ENCODE data around the gene OPRM1.

The OPRM1 gene

DNA sequence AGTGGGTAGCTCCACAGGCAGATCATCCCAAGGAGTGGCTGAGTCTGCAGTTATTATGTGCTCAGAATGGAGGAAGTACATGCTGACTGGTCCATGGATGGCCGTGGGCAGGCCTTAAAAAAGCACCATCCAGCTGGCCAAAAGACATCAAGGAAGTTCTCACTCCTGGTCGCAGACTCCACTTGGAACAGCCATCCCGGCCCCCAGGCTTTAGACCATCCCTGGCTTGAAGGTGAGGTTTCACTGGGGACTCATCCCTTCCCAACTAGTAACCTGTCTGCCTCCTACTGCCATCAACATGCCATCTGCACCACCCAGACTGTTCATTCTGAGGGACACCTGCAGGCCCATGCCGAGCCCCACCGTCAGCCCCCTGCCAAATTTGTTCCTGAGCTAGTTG is 36.1 kb upstream of the OPRM1 start:
- no peak for DNase-seq (ENCODE audit: low read depth)
- no peak overlapping the region for H3K4me3 ChIP-seq (ENCODE audit: low read depth, low read length)
- TF ChIP-seq, protein P1, sequence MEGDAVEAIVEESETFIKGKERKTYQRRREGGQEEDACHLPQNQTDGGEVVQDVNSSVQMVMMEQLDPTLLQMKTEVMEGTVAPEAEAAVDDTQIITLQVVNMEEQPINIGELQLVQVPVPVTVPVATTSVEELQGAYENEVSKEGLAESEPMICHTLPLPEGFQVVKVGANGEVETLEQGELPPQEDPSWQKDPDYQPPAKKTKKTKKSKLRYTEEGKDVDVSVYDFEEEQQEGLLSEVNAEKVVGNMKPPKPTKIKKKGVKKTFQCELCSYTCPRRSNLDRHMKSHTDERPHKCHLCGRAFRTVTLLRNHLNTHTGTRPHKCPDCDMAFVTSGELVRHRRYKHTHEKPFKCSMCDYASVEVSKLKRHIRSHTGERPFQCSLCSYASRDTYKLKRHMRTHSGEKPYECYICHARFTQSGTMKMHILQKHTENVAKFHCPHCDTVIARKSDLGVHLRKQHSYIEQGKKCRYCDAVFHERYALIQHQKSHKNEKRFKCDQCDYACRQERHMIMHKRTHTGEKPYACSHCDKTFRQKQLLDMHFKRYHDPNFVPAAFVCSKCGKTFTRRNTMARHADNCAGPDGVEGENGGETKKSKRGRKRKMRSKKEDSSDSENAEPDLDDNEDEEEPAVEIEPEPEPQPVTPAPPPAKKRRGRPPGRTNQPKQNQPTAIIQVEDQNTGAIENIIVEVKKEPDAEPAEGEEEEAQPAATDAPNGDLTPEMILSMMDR (IDR thresholded peaks at IDR 0.05; ENCODE audit: control insufficient read depth, extremely low read depth, insufficient read depth) = no peak

DNA sequence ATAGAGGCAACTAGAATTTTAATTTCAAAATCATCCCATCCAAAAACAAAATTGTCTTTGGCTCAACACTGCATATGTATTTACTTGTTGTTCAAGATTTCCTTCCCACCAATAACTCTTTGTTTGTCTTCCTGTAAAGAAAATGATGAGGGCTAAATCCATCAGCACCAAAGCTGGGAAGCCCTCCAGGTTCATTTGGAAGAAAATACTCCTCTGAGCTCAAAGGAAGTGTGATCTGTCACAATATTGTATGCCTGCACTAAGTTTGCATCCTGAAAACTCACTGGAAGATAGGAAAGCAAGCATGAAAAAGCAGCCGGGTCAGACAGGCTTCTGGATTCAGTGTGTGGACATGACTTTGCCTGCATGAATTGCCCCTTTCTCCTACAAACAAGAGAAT is 28.7 kb upstream of the OPRM1 start:
- TF ChIP-seq, protein P1 (IDR thresholded peaks at IDR 0.05; ENCODE audit: control insufficient read depth, extremely low read depth, insufficient read depth) = no peak
- no peak for DNase-seq (ENCODE audit: low read depth)
- H3K4me3 ChIP-seq (ENCODE audit: low read depth, low read length) = no peak overlapping the region

DNA sequence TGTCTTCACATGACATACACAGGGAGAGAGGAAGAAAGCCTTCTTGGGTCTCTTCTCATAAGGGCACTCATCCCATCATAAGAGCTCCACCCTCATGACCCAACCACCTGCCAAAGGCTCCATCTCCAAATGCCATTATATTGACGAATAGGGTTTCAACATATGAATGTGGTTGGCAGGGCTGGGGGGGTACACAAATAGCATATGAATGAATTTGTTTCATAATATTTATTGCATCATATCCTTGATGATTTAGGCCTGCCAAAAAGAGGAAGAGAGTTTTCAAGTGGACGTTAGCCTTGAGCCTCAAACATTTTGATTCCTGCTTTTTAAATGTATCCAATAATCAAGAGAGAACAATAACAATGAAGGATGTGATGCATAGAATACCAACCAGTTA is 26.2 kb upstream of the OPRM1 start:
- no peak overlapping the region for H3K4me3 ChIP-seq (ENCODE audit: low read depth, low read length)
- TF ChIP-seq, protein P1 (IDR thresholded peaks at IDR 0.05; ENCODE audit: control insufficient read depth, extremely low read depth, insufficient read depth) = no peak
- DNase-seq (ENCODE audit: low read depth) = no peak

DNA sequence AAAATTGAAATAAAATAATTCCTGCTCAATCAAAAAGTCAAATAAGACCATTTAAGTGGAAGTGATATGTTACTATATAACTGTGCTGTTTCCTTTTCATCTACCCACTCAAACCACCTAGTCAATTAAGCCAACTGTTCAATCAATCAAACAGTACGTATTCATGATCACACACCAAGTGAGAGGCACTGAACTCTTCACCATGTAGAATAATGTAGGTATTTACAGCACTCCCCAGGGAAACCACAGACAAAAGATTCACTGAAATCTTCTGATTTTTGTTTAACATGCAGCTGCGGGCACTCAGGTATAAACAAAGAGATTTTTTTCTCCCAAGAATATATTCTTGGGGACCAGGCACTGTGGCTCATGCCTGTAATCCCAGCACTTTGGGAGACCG is 21.3 kb upstream of the OPRM1 start:
- TF ChIP-seq, protein P1 (IDR thresholded peaks at IDR 0.05; ENCODE audit: control insufficient read depth, extremely low read depth, insufficient read depth) = no peak
- H3K4me3 ChIP-seq (ENCODE audit: low read depth, low read length) = no peak overlapping the region
- DNase-seq (ENCODE audit: low read depth) = no peak

DNA sequence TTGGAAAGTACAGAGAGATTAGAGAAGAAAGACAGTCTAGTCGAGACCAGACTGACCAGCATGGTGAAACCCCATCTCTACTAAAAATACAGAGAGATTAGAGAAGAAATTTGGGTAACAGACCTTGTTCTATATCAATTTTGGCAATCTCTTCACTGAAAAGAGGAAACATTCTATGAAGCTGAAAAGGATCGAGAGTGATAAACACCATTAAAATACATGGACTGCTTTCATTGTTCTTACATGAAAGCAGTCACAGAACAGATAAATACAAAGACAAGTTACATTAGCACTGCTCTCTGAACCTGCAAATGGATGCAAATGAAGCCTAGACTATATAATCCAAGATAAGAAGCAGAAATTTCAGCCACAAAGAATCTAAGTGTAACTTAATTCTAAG is 8.4 kb upstream of the OPRM1 start:
- TF ChIP-seq, protein P1 (IDR thresholded peaks at IDR 0.05; ENCODE audit: control insufficient read depth, extremely low read depth, insufficient read depth) = no peak
- no peak overlapping the region for H3K4me3 ChIP-seq (ENCODE audit: low read depth, low read length)
- no peak for DNase-seq (ENCODE audit: low read depth)

DNA sequence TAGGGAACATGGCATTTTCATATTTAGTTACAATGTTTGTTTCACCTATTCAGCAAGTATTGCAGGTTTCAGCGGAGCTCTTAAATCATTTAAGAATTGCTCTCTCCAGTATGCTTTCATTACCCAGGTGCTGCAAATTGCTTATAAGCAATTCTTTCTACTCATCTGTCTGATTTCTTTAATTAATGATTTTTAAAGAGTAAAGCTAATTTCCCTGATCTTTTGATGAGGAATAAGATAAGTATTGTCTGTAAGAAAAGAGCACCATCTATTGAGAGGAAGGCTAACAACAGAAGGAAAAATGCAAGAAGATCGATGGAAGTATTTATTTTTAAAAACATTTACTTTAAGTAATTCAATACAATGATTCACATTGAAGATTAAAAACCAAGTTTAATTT is 2.0 kb downstream of the OPRM1 start:
- TF ChIP-seq, protein P1 (IDR thresholded peaks at IDR 0.05; ENCODE audit: control insufficient read depth, extremely low read depth, insufficient read depth) = peak; percentile 12; the same call in 1 of the 2 replicates
- no peak overlapping the region for H3K4me3 ChIP-seq (ENCODE audit: low read depth, low read length)
- no peak for DNase-seq (ENCODE audit: low read depth)

DNA sequence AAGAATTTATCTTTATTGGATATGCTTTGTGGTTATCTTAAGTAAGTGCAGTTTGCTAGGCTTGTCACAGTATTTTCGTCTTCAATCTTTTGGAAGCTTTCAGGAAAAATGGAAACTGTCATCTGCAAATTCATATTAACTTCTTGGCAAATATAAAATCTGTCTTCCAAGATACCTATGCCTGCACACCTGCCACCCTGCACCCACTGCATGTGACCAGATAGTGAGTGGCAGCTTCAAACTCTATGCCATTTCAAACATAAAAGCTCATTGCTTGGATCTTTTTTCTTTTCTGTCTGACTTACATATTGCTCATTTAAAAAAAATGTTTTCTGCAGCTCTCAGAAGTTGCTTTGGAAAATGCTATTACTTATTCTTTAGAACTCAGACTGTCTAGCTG is 14.1 kb downstream of the OPRM1 start:
- DNase-seq (ENCODE audit: low read depth) = no peak
- no peak overlapping the region for H3K4me3 ChIP-seq (ENCODE audit: low read depth, low read length)
- TF ChIP-seq, protein P1 (IDR thresholded peaks at IDR 0.05; ENCODE audit: control insufficient read depth, extremely low read depth, insufficient read depth) = no peak

Measured in LNCaP clone FGC (cell line).